Neural cell (in vitro differentiated cells): ENCODE results near the gene IL31. TPM values are rescaled to one million over a fixed set of nuclear protein-coding genes. Genes with fewer than 3 reads are reported as not detected.

Experiments used
- H2AFZ ChIP-seq: fragments of 200-600, 300-800 bp; sonication (generic), shearing (Covaris generic); 2 replicates; pipeline ENCODE4 v1.6.0; 2014; ENCODE audit warnings: low read depth, mild to moderate bottlenecking, antibody characterized with exemption, low read length, moderate library complexity
- H3F3A ChIP-seq: fragments of 200-600 bp; shearing (Covaris generic); 2 replicates; pipeline ENCODE4 v1.6.1; 2016; ENCODE audit warnings: mild to moderate bottlenecking, moderate library complexity, mixed read lengths, antibody characterized with exemption, low read length; ENCODE audit not compliant: insufficient read depth, poor library complexity, severe bottlenecking
- H3K27ac ChIP-seq: fragments of 200-600, 300-800 bp; sonication (generic), shearing (Covaris generic); 2 replicates; pipeline ENCODE4 v1.5.1; 2014; ENCODE audit warnings: mild to moderate bottlenecking, low read length, moderate library complexity
- H3K27me3 ChIP-seq: fragments of 300-800, 200-600 bp; sonication (generic), shearing (Covaris generic); 2 replicates; pipeline ENCODE4 v1.6.0; 2014; ENCODE audit warnings: mild to moderate bottlenecking, low read depth, low read length, moderate library complexity; ENCODE audit not compliant: insufficient read depth
- H3K36me3 ChIP-seq: fragments of 300-800, 200-600 bp; sonication (generic), shearing (Covaris generic); 2 replicates; pipeline ENCODE4 v1.5.1; 2014; ENCODE audit warnings: mild to moderate bottlenecking, antibody characterized with exemption, low read length, moderate library complexity; ENCODE audit not compliant: insufficient read depth
- H3K4me2 ChIP-seq: fragments of 300-800, 200-600 bp; sonication (generic), shearing (Covaris generic); 2 replicates; pipeline ENCODE4 v1.6.0; 2014; ENCODE audit warnings: mild to moderate bottlenecking, low read length
- H3K4me3 ChIP-seq: fragments of 300-800, 200-600 bp; sonication (generic), shearing (Covaris generic); 2 replicates; pipeline ENCODE4 v1.5.1; 2014; ENCODE audit warnings: mild to moderate bottlenecking, low read length, moderate library complexity
- H3K79me2 ChIP-seq: fragments of 200-600 bp; shearing (Covaris generic); replicated peaks from 2 replicates; pipeline ENCODE4 v1.6.0; 2014; ENCODE audit warnings: mild to moderate bottlenecking, low read length, moderate library complexity; ENCODE audit not compliant: insufficient read depth
- H3K9ac ChIP-seq: fragments of 300-800, 200-600 bp; sonication (generic), shearing (Covaris generic); 2 replicates; pipeline ENCODE4 v1.6.1; 2016; ENCODE audit warnings: mild to moderate bottlenecking, low read length, mixed read lengths
- H3K9me2 ChIP-seq: fragments of 200-600 bp; shearing (Covaris generic); 2 replicates; pipeline ENCODE4 v1.6.1; 2016; ENCODE audit warnings: mild to moderate bottlenecking, low read length, mixed read lengths; ENCODE audit not compliant: insufficient read depth
- H3K9me3 ChIP-seq: fragments of 200-600, 300-800 bp; sonication (generic), shearing (Covaris generic); 2 replicates; pipeline ENCODE4 v1.6.1; 2016; ENCODE audit warnings: mild to moderate bottlenecking, mixed run types, low read length, moderate library complexity, mixed read lengths
- H4K20me1 ChIP-seq: fragments of 200-600 bp; shearing (Covaris generic); 2 replicates; pipeline ENCODE4 v1.6.1; 2016; ENCODE audit warnings: mild to moderate bottlenecking, mixed run types; ENCODE audit not compliant: insufficient read depth
- EP300 ChIP-seq: fragments of 450-650 bp; conservative IDR thresholded peaks from 2 replicates; pipeline ENCODE4 v1.6.1; 2014; ENCODE audit warnings: antibody characterized with exemption, mild to moderate bottlenecking, moderate library complexity; ENCODE audit not compliant: poor library complexity, severe bottlenecking
- EZH2 ChIP-seq: fragments of 200-600, 300-800 bp; shearing (Covaris generic), sonication (generic); IDR thresholded peaks from 2 replicates; pipeline ENCODE4 v1.6.1; 2014; ENCODE audit warnings: antibody characterized with exemption, low read length, borderline replicate concordance, mild to moderate bottlenecking; ENCODE audit not compliant: insufficient read depth, poor library complexity, severe bottlenecking
- MXI1 ChIP-seq: fragments of 450-650 bp; conservative IDR thresholded peaks from 2 replicates; pipeline ENCODE4 v1.6.1; 2014; ENCODE audit warnings: antibody characterized with exemption, mild to moderate bottlenecking; ENCODE audit not compliant: poor library complexity, severe bottlenecking
- POLR2AphosphoS5 ChIP-seq: IDR thresholded peaks from 2 replicates; pipeline ENCODE4 v1.6.1; 2012
- RAD21 ChIP-seq: fragments of 450-650 bp; conservative IDR thresholded peaks from 2 replicates; pipeline ENCODE4 v1.6.1; 2014; ENCODE audit warnings: antibody characterized with exemption, mild to moderate bottlenecking, moderate library complexity
- SMC3 ChIP-seq: fragments of 450-650 bp; conservative IDR thresholded peaks from 2 replicates; pipeline ENCODE4 v1.6.1; 2014; ENCODE audit warnings: antibody characterized with exemption, mild to moderate bottlenecking, moderate library complexity; ENCODE audit not compliant: poor library complexity
- TAF1 ChIP-seq: IDR thresholded peaks from 2 replicates; pipeline ENCODE4 v1.6.1; 2012; ENCODE audit warnings: low read depth
- polyA plus RNA-seq: library from polyadenylated mRNA; depleted of rRNA; stranded (reverse); fragments of >200 nt; gene quantifications from 2 replicates; pipeline ENCODE4 v1.2.3, GENCODE V29; 2014
- TF ChIP-seq, protein P1 (sequence below): fragments of 450-650 bp; IDR thresholded peaks from 2 replicates; pipeline ENCODE4 v1.5.1; 2014; ENCODE audit warnings: antibody characterized with exemption, mild to moderate bottlenecking, moderate library complexity; ENCODE audit not compliant: poor library complexity, severe bottlenecking
- TF ChIP-seq, protein P2 (sequence below): IDR thresholded peaks from 2 replicates; pipeline ENCODE4 v1.6.1; 2012; ENCODE audit warnings: borderline replicate concordance

IL31 gene
- polyA plus RNA-seq, 1 donor from 2014 or later: not detected

- H3K79me2 ChIP-seq: no peaks in the 10 kb centered on the region
- no peak overlapping the region for H3K9ac ChIP-seq
- no peaks in the 10 kb centered on the region for H3F3A ChIP-seq
- no peaks in the 10 kb centered on the region for H3K9me2 ChIP-seq
- no peak overlapping the region for H3K4me3 ChIP-seq
- no peak overlapping the region for H2AFZ ChIP-seq
- H3K36me3 ChIP-seq: no peaks in the 10 kb centered on the region
- H4K20me1 ChIP-seq: no peaks in the 10 kb centered on the region
- no peak overlapping the region for H3K27ac ChIP-seq
- H3K27me3 ChIP-seq: peaks cover 38% of the 10 kb centered on the region
- TF ChIP-seq, protein P1, sequence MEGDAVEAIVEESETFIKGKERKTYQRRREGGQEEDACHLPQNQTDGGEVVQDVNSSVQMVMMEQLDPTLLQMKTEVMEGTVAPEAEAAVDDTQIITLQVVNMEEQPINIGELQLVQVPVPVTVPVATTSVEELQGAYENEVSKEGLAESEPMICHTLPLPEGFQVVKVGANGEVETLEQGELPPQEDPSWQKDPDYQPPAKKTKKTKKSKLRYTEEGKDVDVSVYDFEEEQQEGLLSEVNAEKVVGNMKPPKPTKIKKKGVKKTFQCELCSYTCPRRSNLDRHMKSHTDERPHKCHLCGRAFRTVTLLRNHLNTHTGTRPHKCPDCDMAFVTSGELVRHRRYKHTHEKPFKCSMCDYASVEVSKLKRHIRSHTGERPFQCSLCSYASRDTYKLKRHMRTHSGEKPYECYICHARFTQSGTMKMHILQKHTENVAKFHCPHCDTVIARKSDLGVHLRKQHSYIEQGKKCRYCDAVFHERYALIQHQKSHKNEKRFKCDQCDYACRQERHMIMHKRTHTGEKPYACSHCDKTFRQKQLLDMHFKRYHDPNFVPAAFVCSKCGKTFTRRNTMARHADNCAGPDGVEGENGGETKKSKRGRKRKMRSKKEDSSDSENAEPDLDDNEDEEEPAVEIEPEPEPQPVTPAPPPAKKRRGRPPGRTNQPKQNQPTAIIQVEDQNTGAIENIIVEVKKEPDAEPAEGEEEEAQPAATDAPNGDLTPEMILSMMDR: no peak
- TF ChIP-seq MXI1 (no peak), RAD21 (no peak), SMC3 (no peak), EZH2 (no peak), TAF1 (no peak), POLR2AphosphoS5 (no peak), EP300 (no peak)
- TF ChIP-seq, protein P2, sequence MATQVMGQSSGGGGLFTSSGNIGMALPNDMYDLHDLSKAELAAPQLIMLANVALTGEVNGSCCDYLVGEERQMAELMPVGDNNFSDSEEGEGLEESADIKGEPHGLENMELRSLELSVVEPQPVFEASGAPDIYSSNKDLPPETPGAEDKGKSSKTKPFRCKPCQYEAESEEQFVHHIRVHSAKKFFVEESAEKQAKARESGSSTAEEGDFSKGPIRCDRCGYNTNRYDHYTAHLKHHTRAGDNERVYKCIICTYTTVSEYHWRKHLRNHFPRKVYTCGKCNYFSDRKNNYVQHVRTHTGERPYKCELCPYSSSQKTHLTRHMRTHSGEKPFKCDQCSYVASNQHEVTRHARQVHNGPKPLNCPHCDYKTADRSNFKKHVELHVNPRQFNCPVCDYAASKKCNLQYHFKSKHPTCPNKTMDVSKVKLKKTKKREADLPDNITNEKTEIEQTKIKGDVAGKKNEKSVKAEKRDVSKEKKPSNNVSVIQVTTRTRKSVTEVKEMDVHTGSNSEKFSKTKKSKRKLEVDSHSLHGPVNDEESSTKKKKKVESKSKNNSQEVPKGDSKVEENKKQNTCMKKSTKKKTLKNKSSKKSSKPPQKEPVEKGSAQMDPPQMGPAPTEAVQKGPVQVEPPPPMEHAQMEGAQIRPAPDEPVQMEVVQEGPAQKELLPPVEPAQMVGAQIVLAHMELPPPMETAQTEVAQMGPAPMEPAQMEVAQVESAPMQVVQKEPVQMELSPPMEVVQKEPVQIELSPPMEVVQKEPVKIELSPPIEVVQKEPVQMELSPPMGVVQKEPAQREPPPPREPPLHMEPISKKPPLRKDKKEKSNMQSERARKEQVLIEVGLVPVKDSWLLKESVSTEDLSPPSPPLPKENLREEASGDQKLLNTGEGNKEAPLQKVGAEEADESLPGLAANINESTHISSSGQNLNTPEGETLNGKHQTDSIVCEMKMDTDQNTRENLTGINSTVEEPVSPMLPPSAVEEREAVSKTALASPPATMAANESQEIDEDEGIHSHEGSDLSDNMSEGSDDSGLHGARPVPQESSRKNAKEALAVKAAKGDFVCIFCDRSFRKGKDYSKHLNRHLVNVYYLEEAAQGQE: no peak
- no peaks in the 10 kb centered on the region for H3K9me3 ChIP-seq
- no peak overlapping the region for H3K4me2 ChIP-seq
These were observed 26.6 kb upstream of the IL31 start for GRCh38 chr12:122200541-122201175.

DNA sequence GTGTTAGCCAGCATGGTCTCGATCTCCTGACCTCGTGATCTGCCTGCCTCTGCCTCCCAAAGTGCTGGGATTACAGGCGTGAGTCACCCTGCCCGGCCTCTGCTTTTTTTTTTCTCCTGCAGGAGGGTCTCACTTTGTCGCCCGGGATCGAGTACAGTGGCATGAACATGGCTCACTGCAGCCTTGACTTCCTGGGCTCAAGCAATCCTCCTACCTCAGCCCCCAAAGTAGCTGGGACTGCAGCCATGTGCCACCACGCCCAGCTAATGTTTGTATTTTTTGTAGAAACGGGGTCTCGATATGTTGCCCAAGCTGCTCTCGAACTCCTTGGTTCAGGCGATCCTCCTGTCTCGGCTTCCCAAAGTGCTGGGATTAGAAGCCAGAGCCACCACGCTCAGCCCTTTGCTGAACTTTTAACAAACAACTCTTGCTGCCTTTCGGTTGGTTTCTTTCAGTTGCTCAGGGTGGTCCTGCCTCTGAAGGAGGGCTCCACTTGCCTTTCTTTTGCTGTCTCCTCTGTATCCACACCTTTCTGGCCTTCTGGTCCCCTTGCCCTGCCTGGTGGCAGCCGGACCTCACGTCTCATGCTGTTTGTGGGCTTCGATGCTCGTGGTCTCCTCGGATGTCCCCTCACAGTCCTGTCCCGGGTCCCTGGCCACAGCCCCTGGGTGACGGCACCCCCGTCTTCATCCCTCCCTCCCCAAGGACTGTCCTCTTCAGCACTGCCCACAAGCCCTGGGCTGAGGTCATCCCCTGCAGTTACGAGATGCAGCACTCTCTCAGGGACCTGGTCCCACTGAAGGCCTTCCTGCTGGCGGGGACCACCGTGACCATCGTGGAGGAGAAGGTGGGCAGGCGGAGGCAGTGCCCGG is 25.7 kb upstream of the IL31 start:
- Histone ChIP-seq H3K4me2 (no peak overlapping the region), H3K27me3 (peaks cover 31% of the 10 kb centered on the region), H3F3A (no peaks in the 10 kb centered on the region), H3K9me3 (no peaks in the 10 kb centered on the region), H3K27ac (no peak overlapping the region), H3K36me3 (no peaks in the 10 kb centered on the region), H3K4me3 (no peak overlapping the region), H3K9ac (no peak overlapping the region), H4K20me1 (no peaks in the 10 kb centered on the region), H3K9me2 (no peaks in the 10 kb centered on the region), H2AFZ (no peak overlapping the region), H3K79me2 (no peaks in the 10 kb centered on the region)
- TF ChIP-seq RAD21 (no peak), POLR2AphosphoS5 (no peak), TAF1 (no peak), SMC3 (no peak), MXI1 (no peak), EZH2 (no peak)
- TF ChIP-seq, protein P1: no peak
- TF ChIP-seq, protein P2: no peak
